ENCODE data around the gene PLD6.

DNA sequence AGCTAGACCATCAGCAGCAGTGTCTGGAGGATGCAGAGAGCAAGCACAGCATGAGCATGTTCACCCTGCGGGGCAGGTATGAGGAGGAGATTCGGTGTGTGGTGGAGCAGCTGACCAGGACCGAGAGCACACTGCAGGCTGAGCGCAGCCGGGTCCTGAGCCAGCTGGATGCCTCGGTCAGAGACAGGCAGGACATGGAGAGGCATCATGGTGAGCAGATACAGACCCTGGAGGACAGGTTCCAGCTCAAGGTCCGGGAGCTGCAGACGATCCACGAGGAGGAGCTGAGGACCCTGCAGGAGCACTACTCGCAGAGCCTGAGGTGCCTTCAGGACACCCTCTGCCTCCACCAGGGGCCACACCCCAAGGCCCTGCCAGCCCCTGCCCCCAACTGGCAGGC, 38.8 kb downstream of the PLD6 start:
- TF ChIP-seq, protein P1, sequence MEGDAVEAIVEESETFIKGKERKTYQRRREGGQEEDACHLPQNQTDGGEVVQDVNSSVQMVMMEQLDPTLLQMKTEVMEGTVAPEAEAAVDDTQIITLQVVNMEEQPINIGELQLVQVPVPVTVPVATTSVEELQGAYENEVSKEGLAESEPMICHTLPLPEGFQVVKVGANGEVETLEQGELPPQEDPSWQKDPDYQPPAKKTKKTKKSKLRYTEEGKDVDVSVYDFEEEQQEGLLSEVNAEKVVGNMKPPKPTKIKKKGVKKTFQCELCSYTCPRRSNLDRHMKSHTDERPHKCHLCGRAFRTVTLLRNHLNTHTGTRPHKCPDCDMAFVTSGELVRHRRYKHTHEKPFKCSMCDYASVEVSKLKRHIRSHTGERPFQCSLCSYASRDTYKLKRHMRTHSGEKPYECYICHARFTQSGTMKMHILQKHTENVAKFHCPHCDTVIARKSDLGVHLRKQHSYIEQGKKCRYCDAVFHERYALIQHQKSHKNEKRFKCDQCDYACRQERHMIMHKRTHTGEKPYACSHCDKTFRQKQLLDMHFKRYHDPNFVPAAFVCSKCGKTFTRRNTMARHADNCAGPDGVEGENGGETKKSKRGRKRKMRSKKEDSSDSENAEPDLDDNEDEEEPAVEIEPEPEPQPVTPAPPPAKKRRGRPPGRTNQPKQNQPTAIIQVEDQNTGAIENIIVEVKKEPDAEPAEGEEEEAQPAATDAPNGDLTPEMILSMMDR (conservative IDR thresholded peaks at IDR 0.05 in 1 of 2, IDR thresholded peaks at IDR 0.05 in 1 of 2; ENCODE audit: low read depth in 1 of 2, low read length in 2 of 2) = no peak
- no peak for TF ChIP-seq EZH2 (IDR thresholded peaks at IDR 0.05; ENCODE audit: low read length, missing control alignments)

Data from fibroblast of lung (primary cell).